ENCODE results near the gene DTHD1. TPM values are rescaled to one million over a fixed set of nuclear protein-coding genes. Genes with fewer than 3 reads are reported as not detected.

The DTHD1 gene
- total and polyA plus RNA-seq, 2 of the 8 experiments (the other 6 are each of a cell fraction or from before 2014, with no cell fraction given): not detected

DNA sequence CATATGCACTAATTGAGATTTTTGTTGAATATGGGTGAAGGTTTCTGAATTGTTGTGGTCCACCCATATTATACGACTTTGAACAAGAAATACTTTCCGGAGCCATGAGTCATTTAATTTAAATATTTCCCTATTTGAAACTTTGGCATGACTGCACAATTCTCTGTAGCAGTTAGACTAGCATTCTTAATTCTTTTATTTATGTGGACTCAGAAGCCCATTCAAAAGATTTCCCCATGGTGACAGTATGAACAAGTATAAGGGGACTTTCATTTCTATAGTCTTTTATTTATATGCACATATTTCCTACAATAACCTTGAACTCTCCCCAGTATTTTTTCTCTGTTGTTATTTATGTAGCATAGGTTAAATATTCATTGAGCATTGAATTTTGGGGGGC, 72.6 kb downstream of the DTHD1 start:
- DNase-seq (ENCODE audit: low read depth in 1 of 2, low spot score in 2 of 2): no peak
- Histone ChIP-seq H2BK12ac (ENCODE audit: low read depth, low read length) (no peak overlapping the region), H3K9me3 (ENCODE audit: insufficient read depth in 2 of 2, low read depth in 1 of 2, low read length in 1 of 2) (no peaks in the 10 kb centered on the region), H3K36me3 (ENCODE audit: control insufficient read depth in 2 of 4, insufficient read depth in 4 of 4, low read length in 3 of 4) (no peaks in the 10 kb centered on the region), H3K23me2 (ENCODE audit: low read depth, low read length) (no peaks in the 10 kb centered on the region), H3K4me3 (ENCODE audit: extremely low read depth in 1 of 4, insufficient read depth in 2 of 4, low read depth in 3 of 4, low read length in 4 of 4) (no peak overlapping the region), H2BK120ac (replicated peaks; ENCODE audit: low read depth, low read length) (no peak overlapping the region), H4K20me1 (replicated peaks in 1 of 2; ENCODE audit: control insufficient read depth in 1 of 2, insufficient read depth in 2 of 2, low read length in 2 of 2) (no peaks in the 10 kb centered on the region), H2BK15ac (ENCODE audit: low read length) (no peak overlapping the region), H3K4me1 (replicated peaks in 1 of 4; ENCODE audit: control insufficient read depth in 3 of 4, insufficient read depth in 4 of 4, low read length in 3 of 4) (peaks cover 0 to 4% (median 0%) of the 10 kb centered on the region in 4 experiments; a peak in 1 of 7 replicates), H4K5ac (ENCODE audit: insufficient read length, low read depth, low read length) (no peak overlapping the region), H3K4ac (replicated peaks; ENCODE audit: insufficient read length, low read depth, low read length) (no peak overlapping the region), H3K56ac (replicated peaks; ENCODE audit: insufficient read length, low read depth, low read length) (no peak overlapping the region), H3K27me3 (replicated peaks in 1 of 4; ENCODE audit: control insufficient read depth in 3 of 4, extremely low read depth in 1 of 4, insufficient read depth in 3 of 4, low read length in 3 of 4) (no peaks in the 10 kb centered on the region), H2AK5ac (ENCODE audit: low read depth, low read length) (no peak overlapping the region), H3K14ac (ENCODE audit: insufficient read length) (no peak overlapping the region), H2BK20ac (ENCODE audit: low read length) (no peak overlapping the region), H3K79me1 (ENCODE audit: low read depth, low read length) (no peaks in the 10 kb centered on the region), H3K18ac (ENCODE audit: extremely low read depth, low read length) (no peak overlapping the region), H2AFZ (ENCODE audit: low read length) (no peak overlapping the region), H4K91ac (replicated peaks; ENCODE audit: insufficient read length, low read length) (no peak overlapping the region), H3K9ac (replicated peaks in 1 of 4; ENCODE audit: extremely low read depth in 1 of 4, low read depth in 3 of 4, low read length in 3 of 4) (no peak overlapping the region), H3K27ac (ENCODE audit: low read depth, low read length) (no peak overlapping the region), H3K4me2 (ENCODE audit: insufficient read depth in 1 of 2, low read depth in 2 of 2, low read length in 2 of 2) (no peak overlapping the region), H4K8ac (ENCODE audit: extremely low read depth, insufficient read depth, low read length) (no peak overlapping the region), H3K23ac (ENCODE audit: insufficient read length) (no peak overlapping the region), H3K79me2 (ENCODE audit: control insufficient read depth in 1 of 2, insufficient read depth in 2 of 2, low read length in 2 of 2) (no peaks in the 10 kb centered on the region), H2BK5ac (ENCODE audit: low read depth, low read length) (no peak overlapping the region)
- no peak for FAIRE-seq
- WGBS, 2 experiments (ENCODE audit: extremely low coverage in 1 of 2, insufficient coverage in 1 of 2, insufficient read length in 1 of 2, insufficient replicate concordance in 2 of 2, low coverage in 1 of 2, low lambda C conversion rate in 2 of 2, missing lambda C conversion rate in 1 of 2): 79% methylated on average over 2 of the region's 2 CpGs; no CpG with 5 or more reads in 1 of the 2 experiments
- TF ChIP-seq TCF12 (IDR thresholded peaks at IDR 0.05; ENCODE audit: low read depth, low read length) (no peak), TAF7 (optimal IDR thresholded peaks at IDR 0.05; ENCODE audit: borderline replicate concordance, low read depth, low read length) (no peak), NRF1 (IDR thresholded peaks at IDR 0.05; ENCODE audit: low read depth, low read length) (no peak), CBX8 (IDR thresholded peaks at IDR 0.05; ENCODE audit: borderline replicate concordance, low read depth, low read length) (no peak), RFX5 (IDR thresholded peaks at IDR 0.05; ENCODE audit: borderline replicate concordance, low read depth, low read length) (no peak), SRF (IDR thresholded peaks at IDR 0.05; ENCODE audit: low read depth, low read length) (no peak), SAP30 (IDR thresholded peaks at IDR 0.05; ENCODE audit: insufficient read depth, insufficient replicate concordance, low read length) (no peak), CREB1 (IDR thresholded peaks at IDR 0.05) (no peak), RAD21 (IDR thresholded peaks at IDR 0.05 in 1 of 2, conservative IDR thresholded peaks at IDR 0.05 in 1 of 2; ENCODE audit: low read depth in 2 of 2, low read length in 2 of 2) (no peak), TAF1 (IDR thresholded peaks at IDR 0.05; ENCODE audit: low read depth, low read length) (no peak)
- CTCF ChIA-PET (ENCODE audit: partially characterized antibody): interaction anchor here (1.5 kb wide), 1 partner anchor 45 kb away, joined by 6 read pairs; no protein-coding TSS in a partner anchor
- POLR2A ChIA-PET (ENCODE audit: partially characterized antibody): no interaction called here
